Ovary (tissue), 9 donors: ENCODE measurements around the gene DHRS1. TPM values are rescaled to one million over a fixed set of nuclear protein-coding genes. Genes with fewer than 3 reads are reported as not detected.

Experiments
- DNase-seq, 5 donors: peaks; one replicate each; pipeline ENCODE4 v3.0.0-alpha.2; 2019 to 2020
- H3K27ac ChIP-seq, 2 donors: fragments of 200-600 bp; one replicate each; pipeline versions ENCODE4 v1.5.1 to v1.8.0; 2019 to 2022
- H3K27me3 ChIP-seq: fragments of 200-600 bp; one replicate; pipeline ENCODE4 v1.8.0; 2022
- H3K36me3 ChIP-seq: fragments of 200-600 bp; sonication (generic); one replicate; pipeline ENCODE4 v1.5.1; 2019
- H3K4me1 ChIP-seq: one replicate; pipeline ENCODE4 v1.8.1; 2013; ENCODE audit warnings: mild to moderate bottlenecking, moderate library complexity; ENCODE audit not compliant: insufficient read depth
- H3K4me3 ChIP-seq: fragments of 200-600 bp; sonication (generic); one replicate; pipeline ENCODE4 v1.5.1; 2017
- H3K9me3 ChIP-seq, 2 donors: fragments of 200-600 bp in 1 of 2; sonication (generic) in 1 of 2; one replicate each; pipeline versions ENCODE4 v1.5.1 to v1.8.1; 2013 to 2019; ENCODE audit warnings: mild to moderate bottlenecking in 1 of 2, moderate library complexity in 1 of 2
- EP300 ChIP-seq: sonication (generic); formaldehyde crosslinking; IDR thresholded peaks from one replicate; pipeline ENCODE4 v1.6.1; 2017; ENCODE audit warnings: antibody characterized with exemption
- POLR2A ChIP-seq: fragments of 450-650 bp; IDR thresholded peaks from one replicate; pipeline ENCODE4 v1.6.1; 2017; ENCODE audit warnings: antibody characterized with exemption, mild to moderate bottlenecking, moderate library complexity
- WGBS, 3 donors: extraction: QIAGEN DNeasy Blood & Tissue Kit in 1 of 3; methylation state at CpG; one replicate each; pipeline versions ENCODE4 v1.1.5 to v1.1.7; 2013 to 2017; 5-methylcytosine and 5-hydroxymethylcytosine counted together
- intact Hi-C, 4 donors: fragments of 100-400 bp; cut with DNase I; formaldehyde crosslinking; loops; one replicate each; pipeline versions ENCODE4 v1.11.0 to v1.15.1; 2022 to 2023
- polyA plus RNA-seq, 2 donors: library from polyadenylated mRNA; stranded (reverse); fragments of 200-250 nt in 1 of 2; fragments of 350-450 nt in 1 of 2; fragmentation: Illumina TruSeq in 1 of 2; extraction: RNeasy Lipid Tissue Mini Kit (QIAGEN cat#74804) in 1 of 2; gene quantifications; one replicate each; pipeline ENCODE4 v1.2.3, GENCODE V29; 2013 to 2014
- total RNA-seq, 7 donors: library from RNA; depleted of rRNA in 2 of 7; stranded (reverse); fragments of >200 nt in 2 of 7; fragmentation: NEBNext Ultra II Directional in 3 of 7; extraction: Animal tissue kit (Norgen Biotek cat#: 25700) in 3 of 7; gene quantifications; one replicate each; pipeline versions ENCODE4 v1.1.0 to v1.2.4, GENCODE V29; 2016 to 2023
- TF ChIP-seq, protein P1 (sequence below), 3 donors: fragments of 450-650 bp in 2 of 3; fragments of 200-600 bp in 1 of 3; IDR thresholded peaks; one replicate each; pipeline versions ENCODE4 v1.5.1 to v1.8.0; 2016 to 2022; ENCODE audit warnings: antibody characterized with exemption in 3 of 3, mild to moderate bottlenecking in 1 of 3
- donor health status: DM: no; HTN: no; CAD: no; lungs with moderate emphysema.
- donor health status: DM: no; HTN: no; CAD: no.
- donor health status: Bipolar disorder and iron deficiency.
- donor health status: DM: yes; HTN: yes; CAD: no.
- donor health status: DM: no; HTN: no; CAD: no.
- donor health status: DM: yes; HTN: yes; CAD: no.

Gene DHRS1
- total and polyA plus RNA-seq, 9 donors, result 12.8 to 35.6 (median 17.9) TPM

DNA sequence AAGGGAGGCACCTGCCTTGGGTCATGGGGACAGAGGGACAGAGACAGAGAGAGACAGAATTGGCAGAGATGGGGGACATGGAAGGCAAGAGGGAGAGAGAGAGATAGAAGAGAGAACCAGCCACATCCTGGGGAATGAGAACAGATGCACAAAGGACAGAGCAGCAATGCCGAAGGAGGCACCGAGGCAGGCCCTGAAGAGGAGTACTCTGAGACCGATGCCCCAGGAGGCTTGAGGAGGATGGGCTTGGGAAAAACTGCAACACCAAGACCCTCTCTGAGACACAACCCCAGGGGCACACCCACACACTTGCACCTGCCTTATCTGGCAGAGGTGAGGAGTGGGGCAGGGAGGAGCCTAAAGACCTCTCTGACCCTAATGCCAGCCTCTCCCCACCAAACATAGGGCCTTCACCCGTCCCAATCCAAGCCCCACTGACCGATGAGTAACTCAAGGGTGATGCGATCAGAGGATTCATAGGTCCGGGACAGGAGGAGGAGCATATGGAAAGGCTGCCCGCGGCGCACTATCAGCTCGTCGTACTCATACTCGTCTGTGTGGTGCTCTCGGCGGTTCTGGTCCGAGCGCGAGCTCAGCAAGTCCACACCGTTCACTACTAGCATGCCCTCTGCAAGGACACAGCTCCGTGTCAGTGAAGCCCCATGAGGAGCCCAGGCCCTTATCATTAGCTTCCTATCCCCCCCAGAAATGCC is 38.2 kb downstream of the DHRS1 start:
- intact Hi-C loops, result no loop called here
- Histone ChIP-seq H3K27ac (no peak overlapping the region), H3K4me3 (no peak overlapping the region), H3K27me3 (no peaks in the 10 kb centered on the region), H3K9me3 (no peaks in the 10 kb centered on the region), H3K36me3 (no peaks in the 10 kb centered on the region), H3K4me1 (peaks cover 3% of the 10 kb centered on the region)
- DNase-seq, result no peak
- TF ChIP-seq EP300, result no peak
- no peak for TF ChIP-seq POLR2A
- TF ChIP-seq, protein P1, sequence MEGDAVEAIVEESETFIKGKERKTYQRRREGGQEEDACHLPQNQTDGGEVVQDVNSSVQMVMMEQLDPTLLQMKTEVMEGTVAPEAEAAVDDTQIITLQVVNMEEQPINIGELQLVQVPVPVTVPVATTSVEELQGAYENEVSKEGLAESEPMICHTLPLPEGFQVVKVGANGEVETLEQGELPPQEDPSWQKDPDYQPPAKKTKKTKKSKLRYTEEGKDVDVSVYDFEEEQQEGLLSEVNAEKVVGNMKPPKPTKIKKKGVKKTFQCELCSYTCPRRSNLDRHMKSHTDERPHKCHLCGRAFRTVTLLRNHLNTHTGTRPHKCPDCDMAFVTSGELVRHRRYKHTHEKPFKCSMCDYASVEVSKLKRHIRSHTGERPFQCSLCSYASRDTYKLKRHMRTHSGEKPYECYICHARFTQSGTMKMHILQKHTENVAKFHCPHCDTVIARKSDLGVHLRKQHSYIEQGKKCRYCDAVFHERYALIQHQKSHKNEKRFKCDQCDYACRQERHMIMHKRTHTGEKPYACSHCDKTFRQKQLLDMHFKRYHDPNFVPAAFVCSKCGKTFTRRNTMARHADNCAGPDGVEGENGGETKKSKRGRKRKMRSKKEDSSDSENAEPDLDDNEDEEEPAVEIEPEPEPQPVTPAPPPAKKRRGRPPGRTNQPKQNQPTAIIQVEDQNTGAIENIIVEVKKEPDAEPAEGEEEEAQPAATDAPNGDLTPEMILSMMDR (IDR thresholded peaks at IDR 0.05), result no peak
- WGBS, 3 donors, result 85 to 91% (median 89%) methylated on average over 20 of the region's 20 CpGs

GRCh38 chr14:24260780-24261157 is 38.8 kb downstream of the DHRS1 start:
- Histone ChIP-seq H3K4me1 (peaks cover 3% of the 10 kb centered on the region), H3K27me3 (no peaks in the 10 kb centered on the region), H3K9me3 (no peaks in the 10 kb centered on the region), H3K4me3 (no peak overlapping the region), H3K36me3 (no peaks in the 10 kb centered on the region), H3K27ac (no peak overlapping the region)
- DNase-seq, result no peak
- WGBS, 3 donors, result 81 to 89% (median 83%) methylated on average over 4 of the region's 4 CpGs
- intact Hi-C loops, result no loop called here
- TF ChIP-seq, protein P1 (IDR thresholded peaks at IDR 0.05), result no peak
- no peak for TF ChIP-seq EP300

DNA sequence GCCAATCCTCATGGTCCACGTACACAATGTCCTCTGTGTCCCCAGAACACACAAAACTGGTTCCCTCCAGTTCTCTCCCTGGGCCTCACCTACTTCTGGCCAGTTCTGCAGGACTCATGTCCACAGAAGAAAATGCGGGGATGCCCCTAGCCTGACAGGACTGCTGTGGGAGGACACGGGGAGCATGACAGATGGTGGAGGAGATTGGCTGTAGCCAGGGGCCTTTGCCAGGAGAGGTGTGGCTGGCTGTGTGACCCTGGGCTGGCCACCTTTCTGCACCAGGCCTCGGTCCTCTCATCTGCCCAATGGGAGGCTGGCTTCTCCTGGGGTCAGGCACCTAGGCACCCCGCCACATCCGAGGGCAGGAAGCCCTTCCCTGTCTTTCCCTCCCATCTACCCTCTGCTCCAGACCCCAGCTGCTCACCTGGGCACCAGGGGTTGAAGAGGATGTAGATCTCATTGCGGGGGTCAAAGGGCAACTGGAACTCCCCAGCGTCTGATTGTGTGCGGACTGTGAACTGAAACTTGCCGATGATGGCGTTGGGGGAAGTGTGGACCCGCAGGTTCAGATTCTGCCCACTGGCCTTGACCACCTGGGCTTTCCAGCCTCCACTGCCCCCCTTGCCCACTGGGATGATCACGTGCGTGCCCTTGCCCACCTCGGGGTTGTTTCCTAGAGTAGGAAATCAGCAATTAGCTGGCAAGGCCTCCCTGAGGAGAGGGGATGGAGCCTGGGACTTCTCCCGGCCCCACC is 39.4 kb downstream of the DHRS1 start:
- no peaks in the 10 kb centered on the region for H3K27me3 ChIP-seq
- no peaks in the 10 kb centered on the region for H3K9me3 ChIP-seq
- TF ChIP-seq POLR2A (no peak), EP300 (no peak)
- TF ChIP-seq, protein P1 (IDR thresholded peaks at IDR 0.05), result no peak
- no peak for DNase-seq
- intact Hi-C loops, result no loop called here
- H3K4me1 ChIP-seq, result peaks cover 3% of the 10 kb centered on the region
- H3K27ac ChIP-seq, result no peak overlapping the region
- 82 to 85% (median 83%) methylated on average over 16 of the region's 16 CpGs for WGBS, 3 donors
- no peak overlapping the region for H3K4me3 ChIP-seq
- H3K36me3 ChIP-seq, result no peaks in the 10 kb centered on the region

GRCh38 chr14:24259282-24260025 is 40.1 kb downstream of the DHRS1 start:
- H3K9me3 ChIP-seq, result no peaks in the 10 kb centered on the region
- intact Hi-C loops, result no loop called here
- H3K4me3 ChIP-seq, result no peak overlapping the region
- 49 to 62% (median 51%) methylated on average over 16 of the region's 16 CpGs for WGBS, 3 donors
- TF ChIP-seq POLR2A, result no peak
- no peak for TF ChIP-seq EP300
- TF ChIP-seq, protein P1 (IDR thresholded peaks at IDR 0.05), result no peak
- peak in 4 of 5 donors; percentile 36 to 66 (median 49) for DNase-seq
- H3K27me3 ChIP-seq, result no peaks in the 10 kb centered on the region
- H3K4me1 ChIP-seq, result peaks cover 3% of the 10 kb centered on the region
- H3K27ac ChIP-seq, result no peak overlapping the region
- no peaks in the 10 kb centered on the region for H3K36me3 ChIP-seq
